H9 (cell line): Measurements from ENCODE around the gene ZBTB20. TPM values are rescaled to one million over a fixed set of nuclear protein-coding genes. Genes with fewer than 3 reads are reported as not detected.

Experiments used
- DNase-seq: peaks from one replicate; pipeline ENCODE4 v3.0.0-alpha.2; 2017
- H2AFZ ChIP-seq: one replicate; pipeline ENCODE4 v1.6.1; 2013; ENCODE audit warnings: mild to moderate bottlenecking, low read length, control low read depth, moderate library complexity
- H2AK5ac ChIP-seq: 2 replicates; pipeline ENCODE4 v1.6.1; 2013; ENCODE audit warnings: low read length, control low read depth, mixed read lengths; ENCODE audit not compliant: insufficient read length
- H2BK120ac ChIP-seq: one replicate; pipeline ENCODE4 v1.6.1; 2013; ENCODE audit warnings: low read depth, mild to moderate bottlenecking, low read length, control low read depth, inconsistent platforms; ENCODE audit not compliant: poor library complexity, severe bottlenecking
- H2BK12ac ChIP-seq: 2 replicates; pipeline ENCODE4 v1.6.1; 2013; ENCODE audit warnings: low read length, control low read depth, mixed read lengths, low read depth; ENCODE audit not compliant: insufficient read length
- H2BK15ac ChIP-seq: 2 replicates; pipeline ENCODE4 v1.6.1; 2013; ENCODE audit warnings: low read depth, low read length, control low read depth
- H2BK20ac ChIP-seq: one replicate; pipeline ENCODE4 v1.6.1; 2013; ENCODE audit warnings: low read depth, mild to moderate bottlenecking, low read length, control low read depth, inconsistent platforms; ENCODE audit not compliant: poor library complexity, severe bottlenecking
- H2BK5ac ChIP-seq: 2 replicates; pipeline ENCODE4 v1.6.1; 2013; ENCODE audit warnings: low read length, control low read depth, mixed read lengths; ENCODE audit not compliant: insufficient read length
- H3K14ac ChIP-seq: 2 replicates; pipeline ENCODE4 v1.6.1; 2013; ENCODE audit warnings: low read length, control low read depth; ENCODE audit not compliant: insufficient read depth
- H3K18ac ChIP-seq: 2 replicates; pipeline ENCODE4 v1.6.1; 2013; ENCODE audit warnings: low read depth, mild to moderate bottlenecking, mixed read lengths, low read length, control low read depth; ENCODE audit not compliant: insufficient read length
- H3K23ac ChIP-seq: 2 replicates; pipeline ENCODE4 v1.6.1; 2013; ENCODE audit warnings: low read length, control low read depth, mixed read lengths, low read depth; ENCODE audit not compliant: insufficient read length
- H3K23me2 ChIP-seq: 2 replicates; pipeline ENCODE4 v1.6.1; 2013; ENCODE audit warnings: low read depth, mild to moderate bottlenecking, mixed read lengths, low read length, control low read depth; ENCODE audit not compliant: insufficient read length, poor library complexity, severe bottlenecking
- H3K27ac ChIP-seq: 2 replicates; pipeline ENCODE4 v1.5.1; 2013; ENCODE audit warnings: low read length, control low read depth, mixed read lengths, low read depth; ENCODE audit not compliant: insufficient read length
- H3K27me3 ChIP-seq: 2 replicates; pipeline ENCODE4 v1.6.1; 2013; ENCODE audit warnings: low read length, control low read depth, inconsistent platforms; ENCODE audit not compliant: insufficient read depth
- H3K4ac ChIP-seq: 2 replicates; pipeline ENCODE4 v1.6.1; 2013; ENCODE audit warnings: low read depth, mild to moderate bottlenecking, control low read depth, inconsistent platforms, low read length, moderate library complexity
- H3K4me1 ChIP-seq: 2 replicates; pipeline ENCODE4 v1.6.1; 2013; ENCODE audit warnings: low read length, control low read depth, inconsistent platforms; ENCODE audit not compliant: insufficient read depth
- H3K4me2 ChIP-seq: 2 replicates; pipeline ENCODE4 v1.6.1; 2013; ENCODE audit warnings: low read length, control low read depth, mixed read lengths; ENCODE audit not compliant: insufficient read length, insufficient read depth
- H3K56ac ChIP-seq: 2 replicates; pipeline ENCODE4 v1.6.1; 2013; ENCODE audit warnings: low read depth, mild to moderate bottlenecking, mixed read lengths, low read length, control low read depth; ENCODE audit not compliant: insufficient read length
- H3K79me1 ChIP-seq: 2 replicates; pipeline ENCODE4 v1.6.1; 2013; ENCODE audit warnings: low read depth, mild to moderate bottlenecking, moderate library complexity, low read length, control low read depth, inconsistent platforms; ENCODE audit not compliant: insufficient read depth, poor library complexity, severe bottlenecking
- H3K79me2 ChIP-seq: 2 replicates; pipeline ENCODE4 v1.6.1; 2013; ENCODE audit warnings: low read length, control low read depth, inconsistent platforms; ENCODE audit not compliant: insufficient read depth
- H3K9ac ChIP-seq: 2 replicates; pipeline ENCODE4 v1.6.1; 2013; ENCODE audit warnings: low read length, control low read depth, mixed read lengths; ENCODE audit not compliant: insufficient read length; ENCODE audit errors: extremely low read depth
- H3K9me3 ChIP-seq: one replicate; pipeline ENCODE4 v1.6.1; 2013; ENCODE audit warnings: low read depth, low read length, inconsistent platforms; ENCODE audit not compliant: control insufficient read depth
- H3T11ph ChIP-seq: one replicate; pipeline ENCODE4 v1.6.1; 2013; ENCODE audit warnings: mild to moderate bottlenecking, low read length, control low read depth, inconsistent platforms
- H4K20me1 ChIP-seq: one replicate; pipeline ENCODE4 v1.6.1; 2013; ENCODE audit not compliant: control insufficient read depth, insufficient read length, insufficient read depth
- H4K5ac ChIP-seq: 2 replicates; pipeline ENCODE4 v1.6.1; 2013; ENCODE audit warnings: low read depth, mild to moderate bottlenecking, mixed read lengths, low read length, control low read depth; ENCODE audit not compliant: insufficient read length
- H4K8ac ChIP-seq: replicated peaks from 2 replicates; pipeline ENCODE4 v1.6.1; 2013; ENCODE audit warnings: low read length, control low read depth, mixed read lengths, low read depth; ENCODE audit not compliant: insufficient read length
- H4K91ac ChIP-seq: 2 replicates; pipeline ENCODE4 v1.6.1; 2013; ENCODE audit warnings: low read depth, mild to moderate bottlenecking, moderate library complexity, mixed read lengths, low read length, control low read depth; ENCODE audit not compliant: insufficient read length
- H3K27ac Mint-ChIP-seq, 3 experiments: 2 replicates in 2 of 3; 3 replicates in 1 of 3; pipeline ENCODE4 v1.8.0; 2020 to 2021; ENCODE audit warnings: mixed read lengths in 3 of 3, mild to moderate bottlenecking in 1 of 3, moderate library complexity in 1 of 3
- H3K27me3 Mint-ChIP-seq: 2 replicates; pipeline ENCODE4 v1.8.0; 2021; ENCODE audit warnings: low read depth, mild to moderate bottlenecking, moderate library complexity, mixed read lengths
- H3K36me3 Mint-ChIP-seq, 3 experiments: 2 replicates in 2 of 3; 3 replicates in 1 of 3; pipeline ENCODE4 v1.8.0; 2020 to 2021; ENCODE audit warnings: low read depth in 3 of 3, mixed read lengths in 3 of 3; ENCODE audit not compliant: insufficient read depth in 1 of 3
- H3K4me1 Mint-ChIP-seq, 2 experiments: 2 replicates each; pipeline ENCODE4 v1.8.0; 2020; ENCODE audit warnings: mixed read lengths in 2 of 2
- H3K4me3 Mint-ChIP-seq, 2 experiments: 2 replicates in 1 of 2; 3 replicates in 1 of 2; pipeline ENCODE4 v1.8.0; 2020 to 2021; ENCODE audit warnings: mild to moderate bottlenecking in 2 of 2, mixed read lengths in 2 of 2, moderate library complexity in 1 of 2
- H3K9me3 Mint-ChIP-seq, 2 experiments: 2 replicates in 1 of 2; 3 replicates in 1 of 2; pipeline ENCODE4 v1.8.0; 2020; ENCODE audit warnings: mild to moderate bottlenecking in 2 of 2, mixed read lengths in 2 of 2, moderate library complexity in 1 of 2
- CTCF ChIP-seq: fragments of 200-600 bp; sonication (generic); conservative IDR thresholded peaks from 3 replicates; pipeline ENCODE4 v1.8.0; 2021; ENCODE audit warnings: antibody characterized with exemption, mild to moderate bottlenecking
- WGBS: extraction: QIAGEN DNeasy Blood & Tissue Kit; methylation state at CpG from one replicate; pipeline ENCODE4 v1.1.7; 2013; ENCODE audit warnings: missing lambda C conversion rate, low lambda C conversion rate, mixed read lengths; ENCODE audit not compliant: insufficient read length; ENCODE audit errors: extremely low coverage; 5-methylcytosine and 5-hydroxymethylcytosine counted together
- total RNA-seq: library from RNA; stranded (reverse); gene quantifications from 2 replicates; pipeline ENCODE4 v1.2.1, GENCODE V29; 2021

The ZBTB20 gene
- total RNA-seq, 1 experiment from 2014 or later: 0.70 TPM

GRCh38 chr3:114669614-114670013 is 477.5 kb downstream of the ZBTB20 start:
- no peak overlapping the region for H3K56ac ChIP-seq
- no peak overlapping the region for H2BK12ac ChIP-seq
- no peak overlapping the region for H2AK5ac ChIP-seq
- no peaks in the 10 kb centered on the region for H3K9me3 ChIP-seq
- H3K27me3 Mint-ChIP-seq: no peaks in the 10 kb centered on the region
- H3K23me2 ChIP-seq: no peaks in the 10 kb centered on the region
- no peaks in the 10 kb centered on the region for H3K36me3 Mint-ChIP-seq
- no peaks in the 10 kb centered on the region for H3K9me3 Mint-ChIP-seq
- no peak overlapping the region for H3K27ac ChIP-seq
- H4K91ac ChIP-seq: no peak overlapping the region
- DNase-seq: no peak
- H4K20me1 ChIP-seq: no peaks in the 10 kb centered on the region
- peaks cover 27 to 29% of the 10 kb centered on the region in 2 experiments for H3K4me1 Mint-ChIP-seq
- H3K9ac ChIP-seq: no peak overlapping the region
- no peaks in the 10 kb centered on the region for H3K27me3 ChIP-seq
- H3K23ac ChIP-seq: no peak overlapping the region
- H3K4me2 ChIP-seq: no peak overlapping the region
- H2BK15ac ChIP-seq: no peak overlapping the region
- H3K4me1 ChIP-seq: no peaks in the 10 kb centered on the region; the same call in 1 of the 2 replicates
- no peaks in the 10 kb centered on the region for H3K79me2 ChIP-seq
- no peak overlapping the region for H3K4me3 Mint-ChIP-seq
- no peak overlapping the region for H4K5ac ChIP-seq
- H3K27ac Mint-ChIP-seq: no peak overlapping the region
- WGBS: no CpG with 5 or more reads among the region's 1 CpG
- no peak overlapping the region for H2BK120ac ChIP-seq
- H2BK20ac ChIP-seq: no peak overlapping the region
- H3K18ac ChIP-seq: no peak overlapping the region
- no peak overlapping the region for H3T11ph ChIP-seq
- no peak overlapping the region for H4K8ac ChIP-seq
- H3K79me1 ChIP-seq: no peaks in the 10 kb centered on the region
- H3K4ac ChIP-seq: no peak overlapping the region
- no peak for TF ChIP-seq CTCF
- H2AFZ ChIP-seq: no peak overlapping the region
- H2BK5ac ChIP-seq: no peak overlapping the region
- H3K14ac ChIP-seq: no peak overlapping the region
